ENCODE measurements around the gene ZBTB7C.

- TF ChIP-seq CTCF (IDR thresholded peaks at IDR 0.05) (no peak), POLR2A (IDR thresholded peaks at IDR 0.05) (no peak)
These were observed 225.1 kb downstream of the ZBTB7C start for GRCh38 chr18:48184118-48184517.
